COR-L47 (cell line): ENCODE results near the gene PBX3.
A peak's percentile ranks its signal among the peaks of the same experiment; 100 is the strongest.

Experiments used
- DNase-seq: peaks from one replicate; lab custom pipeline; 2025; lab: John Stamatoyannopoulos, UW

Gene PBX3

DNA sequence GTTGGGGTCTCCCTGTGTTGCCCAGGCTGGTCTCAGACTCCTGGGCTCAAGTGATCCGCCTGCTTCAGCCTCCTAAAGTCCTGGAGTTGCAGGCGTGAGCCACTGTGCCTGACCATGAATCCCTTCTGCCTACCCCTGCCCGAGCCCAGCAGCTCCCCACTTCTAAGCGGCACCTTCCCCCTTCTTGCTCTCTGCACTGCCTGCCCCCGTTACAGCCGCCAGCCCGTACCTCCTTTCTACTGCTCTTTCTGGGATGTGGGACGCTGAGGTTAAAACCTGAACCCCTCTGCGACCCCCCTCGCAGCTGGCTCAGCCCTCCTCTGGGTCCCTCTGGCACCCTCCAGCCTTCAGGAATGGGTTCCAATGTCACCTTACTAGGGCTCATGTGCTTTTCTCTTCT lies 249.6 kb downstream of the PBX3 start:
- no peak for DNase-seq

DNA sequence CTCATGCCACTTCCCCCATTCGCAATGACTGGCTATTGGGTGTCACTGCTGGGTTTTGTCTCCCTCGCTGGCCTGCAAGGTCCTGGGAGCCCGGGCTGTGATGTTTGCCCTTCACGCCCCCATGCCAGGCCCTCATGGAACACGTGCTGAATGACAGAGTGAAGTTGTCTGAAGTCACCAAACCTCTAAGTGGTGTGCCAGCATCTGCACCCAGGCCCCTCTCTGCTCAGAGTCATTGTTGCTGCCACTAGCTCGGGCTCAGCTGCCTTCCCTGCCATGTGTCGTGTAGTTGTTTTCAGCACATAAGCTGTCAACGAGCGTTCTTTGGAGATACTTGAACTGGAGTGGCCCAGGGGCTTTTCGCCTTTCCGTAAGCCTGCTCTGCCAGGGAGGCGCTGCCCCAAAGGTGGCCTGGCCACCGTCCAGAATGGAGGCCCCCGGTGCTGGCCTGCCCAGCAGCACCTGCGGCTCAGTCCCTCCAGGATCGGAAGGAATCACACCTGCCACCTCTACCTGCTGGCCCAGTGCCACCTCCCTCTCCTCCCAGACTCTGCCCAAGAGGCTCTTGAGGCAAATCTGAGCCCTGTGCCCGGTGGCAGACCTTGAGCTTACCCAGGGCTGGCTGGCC lies 250.1 kb downstream of the PBX3 start:
- DNase-seq: peak; percentile 77

DNA sequence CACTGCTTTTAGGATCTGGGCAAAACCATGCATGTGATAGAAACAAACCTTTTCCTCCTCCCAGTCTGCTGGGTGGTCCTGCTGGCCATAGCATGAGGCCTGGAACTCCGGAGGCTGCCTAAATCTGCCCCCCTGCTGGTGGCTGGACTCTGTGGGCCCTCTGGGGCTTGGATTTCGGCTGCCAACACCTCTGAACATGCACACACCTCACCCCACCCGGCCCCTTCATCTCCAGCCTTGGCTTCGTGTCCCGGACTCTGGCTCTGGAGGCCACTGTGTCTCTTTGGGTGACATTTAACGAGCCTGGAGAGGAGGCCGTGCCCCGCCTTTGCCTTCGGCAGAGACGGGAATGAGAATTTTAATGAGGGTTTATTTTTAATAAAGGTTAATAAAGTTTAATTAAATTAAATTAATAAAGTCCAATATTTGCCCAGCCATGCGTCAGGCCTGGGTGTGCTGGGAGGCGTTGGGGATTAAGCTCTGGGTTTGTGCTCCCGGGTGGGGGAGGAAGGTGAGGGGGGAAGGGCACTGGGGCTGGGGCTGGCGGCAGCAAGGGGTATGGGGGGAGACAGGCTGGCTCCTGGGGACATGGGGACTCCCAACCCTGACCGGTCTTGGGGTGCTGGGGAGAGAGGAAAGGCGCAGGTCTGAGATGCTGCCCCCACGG lies 251.8 kb downstream of the PBX3 start:
- DNase-seq: no peak

DNA sequence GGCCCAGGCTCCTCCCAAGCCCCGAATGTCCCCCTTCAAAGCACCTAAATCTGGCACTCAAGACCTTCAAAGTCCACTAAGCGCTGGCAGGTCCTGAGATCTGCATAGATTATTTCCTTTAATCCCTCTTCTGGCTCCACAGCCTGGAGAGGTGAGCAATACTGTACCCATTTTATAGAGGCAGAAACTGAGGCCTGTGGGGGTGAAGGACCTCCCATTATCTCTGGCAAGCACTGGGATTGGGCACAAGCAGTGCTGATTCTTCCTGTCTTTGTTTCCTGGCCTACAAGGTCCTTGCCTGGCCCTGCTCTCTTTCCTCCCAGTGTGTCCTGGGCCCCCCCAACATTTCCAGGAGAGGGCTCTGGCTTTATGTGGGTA lies 252.3 kb downstream of the PBX3 start:
- no peak for DNase-seq

DNA sequence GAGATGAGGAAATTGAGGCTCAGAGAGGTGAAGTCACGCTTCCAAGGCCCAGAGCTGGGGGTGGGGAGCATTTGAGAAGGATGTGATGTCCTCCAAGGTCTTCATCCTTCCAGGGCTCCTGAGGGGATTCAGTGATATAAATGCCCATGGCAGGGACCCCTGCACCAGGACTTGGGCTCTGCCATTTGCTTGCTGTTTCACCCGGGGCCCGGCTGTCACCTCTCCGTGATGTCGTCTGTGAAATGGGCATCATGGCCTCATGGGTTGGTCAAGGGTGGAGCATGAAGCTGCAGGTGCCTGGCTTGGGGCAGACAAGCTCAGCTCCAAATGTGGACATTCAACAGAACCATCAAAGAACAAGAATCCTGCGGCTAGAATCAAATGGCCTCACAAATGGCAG lies 253.1 kb downstream of the PBX3 start:
- no peak for DNase-seq

DNA sequence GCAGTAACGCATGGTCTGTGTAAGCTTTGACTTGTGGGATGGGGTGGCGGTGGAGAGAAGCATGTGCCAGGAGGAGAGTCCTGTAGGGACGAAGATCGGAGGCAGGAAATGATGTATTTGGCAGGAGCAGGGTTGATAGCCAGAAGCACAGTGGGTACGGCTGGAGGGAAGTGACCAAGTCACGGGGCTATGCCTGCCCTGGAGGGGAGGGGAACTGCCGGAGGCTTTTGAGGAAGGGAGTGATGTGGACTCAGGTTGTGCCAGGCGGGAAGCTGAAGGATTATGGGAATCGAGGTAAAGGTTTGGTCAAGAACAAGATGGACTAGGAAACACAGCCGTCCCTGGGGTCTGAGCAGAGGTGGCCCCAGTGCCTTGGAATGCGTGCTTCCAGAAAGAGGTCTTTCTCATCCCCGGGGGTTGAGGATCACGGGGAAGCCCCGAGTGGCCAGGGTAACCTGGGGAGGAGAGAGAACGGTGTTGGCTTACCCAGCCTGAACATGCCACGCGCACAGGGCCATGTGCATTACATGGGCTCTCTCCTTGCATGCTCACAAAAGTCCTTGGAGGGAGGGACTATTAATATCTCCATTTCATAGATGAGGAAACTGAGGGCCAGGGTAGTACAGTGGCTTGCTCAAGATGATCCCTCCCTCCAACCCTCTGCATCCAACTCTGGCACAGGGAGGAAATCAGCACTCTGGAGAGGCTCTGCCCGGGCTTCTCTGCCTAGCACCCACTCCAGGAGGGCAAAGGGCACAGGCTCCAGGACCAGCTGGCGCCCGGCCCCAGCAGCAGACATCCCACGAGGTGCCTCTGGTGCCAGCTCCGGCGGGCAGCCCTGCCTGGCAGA lies 253.8 kb downstream of the PBX3 start:
- DNase-seq: no peak

DNA sequence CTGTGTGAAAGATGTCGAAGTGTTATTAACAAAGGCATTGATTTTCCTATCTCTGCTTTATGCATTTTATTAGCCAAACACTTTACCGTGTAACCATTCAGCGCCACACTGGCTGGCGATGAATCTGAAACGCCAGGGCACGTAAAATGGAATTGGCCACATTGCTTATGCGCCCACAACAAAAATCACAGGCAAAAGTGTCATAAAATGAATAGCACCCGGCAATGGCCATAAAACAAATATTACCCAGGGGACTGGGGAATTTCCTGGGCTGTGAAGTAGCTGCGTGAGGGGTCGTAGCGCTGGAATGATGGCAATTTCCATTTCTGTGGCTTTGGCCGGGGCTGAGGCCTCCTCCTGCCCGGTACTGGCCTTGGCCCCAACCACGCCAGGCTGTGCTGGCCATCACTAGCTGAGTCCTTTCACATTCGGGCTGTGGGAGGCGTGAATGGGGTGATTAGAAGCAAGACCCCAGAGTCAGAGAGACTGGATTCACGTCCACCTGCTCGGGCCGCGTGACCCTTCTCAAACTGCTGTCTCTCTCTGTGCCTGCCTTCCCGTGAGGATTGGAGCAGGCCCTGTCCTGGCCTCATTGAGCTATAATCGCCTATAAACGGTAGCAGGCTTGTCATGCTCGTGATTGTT lies 254.5 kb downstream of the PBX3 start:
- no peak for DNase-seq

DNA sequence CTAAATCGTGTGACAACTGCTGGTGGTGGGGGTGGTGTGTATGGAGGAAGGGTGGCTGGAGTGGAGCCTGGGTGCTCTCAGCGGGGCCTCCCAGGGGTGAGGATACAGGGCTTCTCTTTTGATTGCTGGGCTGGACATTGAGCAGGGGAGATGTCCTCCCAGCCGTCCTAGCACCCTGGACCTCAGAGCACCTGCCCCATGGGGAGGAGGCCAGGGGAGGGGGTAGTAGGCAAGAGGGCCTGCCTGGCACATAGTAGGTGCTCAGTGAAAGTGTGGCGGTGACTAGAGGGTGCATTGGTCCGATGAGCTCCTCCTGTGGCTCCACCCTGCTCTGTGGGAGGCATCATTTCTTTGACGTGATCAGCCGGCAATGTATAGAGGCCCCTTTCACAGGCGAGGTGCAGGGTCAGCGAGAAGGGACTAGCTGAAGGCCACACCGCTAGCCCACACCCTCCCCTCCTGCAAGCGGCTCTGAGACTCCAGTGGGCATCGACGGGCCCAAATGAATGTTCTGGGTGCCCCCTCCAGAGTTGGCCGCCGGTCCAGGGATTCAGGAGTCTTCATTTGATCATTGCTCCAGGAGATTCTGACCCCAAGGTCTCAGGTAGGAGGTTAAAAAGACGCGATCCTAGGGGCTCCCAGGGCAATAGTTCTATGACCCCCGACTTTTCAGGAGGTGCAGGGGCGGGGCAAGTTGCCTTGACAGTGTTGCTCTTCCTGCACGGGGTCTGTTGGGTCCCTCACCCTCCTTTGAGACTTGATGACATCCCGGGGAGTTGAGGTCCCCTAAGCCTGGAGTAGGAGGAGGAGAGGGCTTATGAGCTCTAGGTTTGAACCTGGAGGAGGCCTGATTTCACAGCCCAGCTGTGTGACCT lies 255.5 kb downstream of the PBX3 start:
- DNase-seq: no peak

DNA sequence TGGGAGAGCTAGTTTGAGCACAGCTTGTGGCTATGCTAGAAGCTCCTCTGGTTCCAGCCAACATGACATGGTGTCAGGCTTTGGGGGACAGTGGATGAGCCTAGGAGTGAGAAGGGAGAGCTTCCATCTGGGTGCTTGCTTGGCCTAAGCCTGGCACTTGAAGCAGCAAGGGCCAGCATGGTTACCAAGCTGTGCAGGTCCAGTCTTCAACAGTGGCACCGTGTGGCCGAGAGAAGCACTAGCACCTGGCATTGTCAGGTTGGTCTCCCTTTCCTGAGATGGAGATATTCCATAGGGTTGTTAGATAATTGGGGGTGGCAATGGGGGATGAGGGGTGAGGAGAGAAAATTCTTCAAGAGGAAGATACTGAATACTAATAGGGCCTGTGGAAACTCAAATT lies 261.9 kb downstream of the PBX3 start:
- DNase-seq: no peak

DNA sequence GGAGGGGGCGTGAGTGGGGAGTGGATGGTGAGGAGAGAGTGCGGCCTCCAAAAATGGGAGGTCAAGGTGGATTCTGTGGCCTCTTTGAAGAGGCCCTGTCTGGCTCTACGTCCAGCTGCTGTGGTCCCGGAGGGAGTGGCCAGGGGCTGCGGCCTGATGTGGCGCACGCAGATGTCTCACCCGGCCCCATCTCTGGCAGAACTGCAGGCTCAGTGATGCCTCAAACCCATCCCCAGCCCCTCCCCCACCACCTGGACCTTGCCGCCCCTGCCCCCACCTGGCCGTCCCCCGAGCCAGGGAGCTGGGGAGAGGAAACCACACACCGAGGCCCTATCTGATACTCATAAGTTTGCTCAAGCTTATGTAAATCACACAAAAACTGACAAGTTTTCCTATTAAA lies 267.6 kb downstream of the PBX3 start:
- DNase-seq: no peak

DNA sequence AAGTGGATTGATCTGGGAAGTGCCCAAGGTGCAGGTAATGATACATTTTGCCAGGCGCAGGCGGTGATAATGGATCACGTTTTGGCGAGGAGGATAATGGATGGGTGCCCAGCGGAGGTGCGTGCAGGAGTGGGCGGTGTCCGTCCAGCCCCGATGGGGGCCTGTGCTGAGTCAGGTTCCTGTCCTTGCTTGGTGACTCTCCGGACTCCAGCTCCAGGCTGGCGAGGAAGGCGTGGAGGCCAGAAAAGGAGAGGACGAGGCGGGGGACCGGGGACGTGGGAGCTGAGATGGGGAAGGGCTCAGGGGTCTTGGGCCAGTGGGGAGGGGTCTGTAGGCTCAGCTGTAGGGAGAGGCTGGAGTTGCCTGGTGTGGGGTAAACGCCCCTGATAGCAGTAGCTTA lies 268.3 kb downstream of the PBX3 start:
- no peak for DNase-seq

DNA sequence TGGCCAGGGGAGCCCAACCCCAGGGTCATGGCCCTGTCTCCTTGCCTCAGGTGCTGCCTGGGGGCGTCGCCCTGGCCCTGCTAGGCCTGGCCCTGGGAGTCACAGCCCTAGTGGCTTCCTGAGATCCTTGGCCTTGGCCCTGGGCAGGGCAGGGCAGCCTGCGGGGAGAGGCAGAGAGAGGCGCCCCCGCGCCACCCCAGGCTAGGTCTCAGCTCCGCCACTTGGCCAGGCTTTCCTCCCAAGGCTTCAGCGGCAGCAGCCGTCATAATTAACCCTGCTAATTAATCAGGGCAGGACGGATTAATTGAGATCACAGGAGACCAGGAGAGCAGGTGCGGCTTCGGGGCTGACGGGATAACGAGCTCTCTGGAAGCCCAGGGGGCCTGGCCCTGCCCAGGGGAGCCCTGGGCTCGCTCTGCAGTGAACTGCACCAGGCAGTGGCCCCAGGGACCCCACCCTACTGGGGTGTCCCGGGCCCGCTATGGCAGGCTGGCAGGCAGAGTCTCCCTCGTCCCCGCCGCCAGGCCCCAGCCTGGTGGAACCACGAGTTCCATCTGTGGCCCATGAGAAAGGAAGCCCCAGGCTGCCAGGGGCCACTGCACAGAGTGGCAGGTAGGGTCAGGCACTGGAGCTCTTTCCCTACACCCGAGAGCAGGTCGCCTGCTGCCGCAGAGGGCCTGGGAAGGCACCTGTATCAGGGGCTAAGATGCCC lies 269.6 kb downstream of the PBX3 start:
- DNase-seq: peak; percentile 39
